GM18951 (cell line): ENCODE measurements around the gene ZNRF1.
"Not testable (repeated sequence)": the region's sequence is repeated elsewhere in the genome, so short reads cannot be mapped to it uniquely, and the experiment has no call there.

Experiments used
- POLR2A ChIP-seq: IDR thresholded peaks from 4 replicates; pipeline ENCODE4 v1.6.1; 2011; ENCODE audit warnings: mild to moderate bottlenecking; ENCODE audit not compliant: insufficient read length, insufficient read depth; ENCODE audit errors: extremely low read depth
- in situ Hi-C: fragments of 300-500 bp; cut with MboI; formaldehyde crosslinking; loops from one replicate; pipeline ENCODE4 v1.12.0; 2022; ENCODE audit warnings: low sequenced_read_pairs, mixed read lengths, inconsistent platforms; ENCODE audit not compliant: unreplicated experiment

ZNRF1 gene

GRCh38 chr16:75010427-75010826 lies 11.6 kb downstream of the ZNRF1 start:
- TF ChIP-seq POLR2A, result no peak
- in situ Hi-C loops, result loop anchor here (5.0 kb wide), 1 partner anchor 97 kb away; no protein-coding TSS in a partner anchor

GRCh38 chr16:75011634-75012307 lies 12.9 kb downstream of the ZNRF1 start:
- in situ Hi-C loops, result loop anchor here (5.0 kb wide), 1 partner anchor 96 kb away; no protein-coding TSS in a partner anchor
- TF ChIP-seq POLR2A, result peak; percentile 42

- TF ChIP-seq POLR2A, result peak; percentile 5
- in situ Hi-C loops, result loop anchor here (5.0 kb wide), 1 partner anchor 95 kb away; no protein-coding TSS in a partner anchor
Measured at GRCh38 chr16:75012380-75013081, 13.7 kb downstream of the ZNRF1 start.

- in situ Hi-C loops, result loop anchor here (5.0 kb wide), 1 partner anchor 94 kb away; no protein-coding TSS in a partner anchor
Measured at GRCh38 chr16:75013123-75013522, 14.3 kb downstream of the ZNRF1 start.

GRCh38 chr16:75014318-75014717 lies 15.5 kb downstream of the ZNRF1 start:
- TF ChIP-seq POLR2A, result no peak
- in situ Hi-C loops, result loop anchor here (5.0 kb wide), 1 partner anchor 93 kb away; no protein-coding TSS in a partner anchor

GRCh38 chr16:75016451-75017081 lies 17.7 kb downstream of the ZNRF1 start:
- in situ Hi-C loops, result not testable (repeated sequence)

GRCh38 chr16:75017670-75018525 lies 19.1 kb downstream of the ZNRF1 start:
- no peak for TF ChIP-seq POLR2A
- in situ Hi-C loops, result no loop called here

- no peak for TF ChIP-seq POLR2A
- in situ Hi-C loops, result no loop called here
Measured at GRCh38 chr16:75019007-75019406, 20.2 kb downstream of the ZNRF1 start.

GRCh38 chr16:75019586-75019985 lies 20.8 kb downstream of the ZNRF1 start:
- no peak for TF ChIP-seq POLR2A
- in situ Hi-C loops, result no loop called here

- TF ChIP-seq POLR2A, result no peak
- in situ Hi-C loops, result no loop called here
Measured at GRCh38 chr16:75021410-75021809, 22.6 kb downstream of the ZNRF1 start.

GRCh38 chr16:75022567-75022966 lies 23.7 kb downstream of the ZNRF1 start:
- in situ Hi-C loops, result no loop called here
- TF ChIP-seq POLR2A, result no peak

GRCh38 chr16:75023009-75023408 lies 24.2 kb downstream of the ZNRF1 start:
- in situ Hi-C loops, result no loop called here
- TF ChIP-seq POLR2A, result no peak

GRCh38 chr16:75024182-75024581 lies 25.4 kb downstream of the ZNRF1 start:
- TF ChIP-seq POLR2A, result no peak
- in situ Hi-C loops, result no loop called here
